CD4-positive, alpha-beta T cell (primary cell): ENCODE data around the gene H3-3A. TPM values are rescaled to one million over a fixed set of nuclear protein-coding genes. Genes with fewer than 3 reads are reported as not detected.

ENCODE experiments used
- ATAC-seq: fragments of 200-7000 bp; cut with Tn5 transposase; one replicate; pipeline ENCODE4 v1.10.0; 2022; ENCODE audit warnings: mild to moderate bottlenecking; ENCODE audit not compliant: poor library complexity
- CTCF ChIA-PET: fragments of 350-600 bp; sonication (Branson Sonifier 250); formaldehyde crosslinking; loops from one replicate; lab custom pipeline; 2021; ENCODE audit warnings: antibody characterized with exemption, inconsistent platforms; lab: Charles Lee
- POLR2A ChIA-PET: fragments of 350-600 bp; sonication (Branson Sonifier 250); formaldehyde crosslinking; loops from one replicate; lab custom pipeline; 2021; ENCODE audit warnings: antibody characterized with exemption, inconsistent platforms; lab: Charles Lee
- DNase-seq, 14 experiments: peaks; one replicate each; pipeline ENCODE4 v3.0.0-alpha.2; 2013 to 2020; ENCODE audit warnings: mixed read lengths in 2 of 14
- H3K27ac ChIP-seq, 2 donors: one replicate each; pipeline versions ENCODE4 v1.5.1 to v1.7.0; 2013; ENCODE audit warnings: low read length in 2 of 2, low read depth in 1 of 2, mild to moderate bottlenecking in 1 of 2
- H3K27me3 ChIP-seq, 2 experiments: 1 replicate in 1 of 2; 2 replicates in 1 of 2; pipeline versions ENCODE4 v1.6.1 to v1.7.0; 2013; ENCODE audit warnings: low read length in 2 of 2, control low read depth in 1 of 2, mild to moderate bottlenecking in 1 of 2, moderate library complexity in 1 of 2; ENCODE audit not compliant: insufficient read depth in 2 of 2, control insufficient read depth in 1 of 2
- H3K36me3 ChIP-seq: one replicate; pipeline ENCODE4 v1.6.1; 2013; ENCODE audit warnings: low read length, control low read depth; ENCODE audit not compliant: insufficient read depth
- H3K4me1 ChIP-seq: one replicate; pipeline ENCODE4 v1.6.1; 2013; ENCODE audit warnings: low read length, control low read depth; ENCODE audit not compliant: insufficient read depth
- H3K4me3 ChIP-seq: one replicate; pipeline ENCODE4 v1.5.1; 2013; ENCODE audit warnings: mild to moderate bottlenecking, low read length, moderate library complexity
- H3K9me3 ChIP-seq, 2 experiments: 1 replicate in 1 of 2; 2 replicates in 1 of 2; pipeline versions ENCODE4 v1.6.1 to v1.7.0; 2013; ENCODE audit warnings: low read length in 2 of 2, mild to moderate bottlenecking in 2 of 2, control low read depth in 1 of 2, moderate library complexity in 1 of 2; ENCODE audit not compliant: control insufficient read depth in 1 of 2, insufficient read depth in 1 of 2
- H3K27ac Mint-ChIP-seq: one replicate; pipeline ENCODE4 v1.8.0; 2020; ENCODE audit warnings: mixed read lengths
- H3K27me3 Mint-ChIP-seq: one replicate; pipeline ENCODE4 v1.8.0; 2021; ENCODE audit warnings: mixed read lengths
- H3K36me3 Mint-ChIP-seq: one replicate; pipeline ENCODE4 v1.8.0; 2021; ENCODE audit warnings: low read depth, mixed read lengths
- H3K4me1 Mint-ChIP-seq: one replicate; pipeline ENCODE4 v1.8.0; 2021; ENCODE audit warnings: low read depth, mixed read lengths
- H3K4me3 Mint-ChIP-seq: one replicate; pipeline ENCODE4 v1.8.0; 2020; ENCODE audit warnings: mild to moderate bottlenecking, mixed read lengths
- H3K9me3 Mint-ChIP-seq: one replicate; pipeline ENCODE4 v1.8.0; 2020; ENCODE audit warnings: mixed read lengths
- CTCF ChIP-seq: fragments of 200-600 bp; IDR thresholded peaks from one replicate; pipeline ENCODE4 v1.8.0; 2022; ENCODE audit warnings: antibody characterized with exemption, mild to moderate bottlenecking
- intact Hi-C, 2 experiments: fragments of 100-400 bp; cut with DNase I in 1 of 2; cut with micrococcal nuclease in 1 of 2; formaldehyde crosslinking; loops; one replicate each; pipeline versions ENCODE4 v1.15.1 to v1.9.0; 2023 to 2025; cut with DNase I, micrococcal nuclease
- total RNA-seq, 174 experiments: library from RNA in 2 of 174; stranded (reverse) in 2 of 174; gene quantifications; one replicate each; pipeline ENCODE4 v1.2.3 and lab custom pipeline; 2021 to 2026

H3-3A gene
- total RNA-seq, 2 experiments from 2014 or later = 372 to 380 TPM

DNA sequence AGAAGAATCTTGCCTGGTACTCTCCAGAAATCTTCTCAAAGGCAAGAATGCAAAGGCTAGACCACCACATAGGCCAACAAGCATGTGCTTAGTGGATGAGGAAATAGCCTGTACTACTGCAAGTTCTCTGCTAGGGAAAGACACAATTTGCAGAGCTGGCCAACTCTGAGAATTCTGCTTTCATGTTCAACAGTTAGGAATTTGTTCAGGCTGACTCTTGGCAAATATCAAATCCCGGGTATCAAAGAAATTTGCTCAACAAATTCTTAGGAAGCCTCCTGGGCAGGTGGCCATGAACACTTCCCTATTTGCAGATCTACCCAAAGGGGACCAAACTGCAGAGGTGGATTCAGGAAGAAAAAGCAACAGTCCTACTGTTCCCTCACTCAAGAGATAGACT is 15.0 kb upstream of the H3-3A start:
- H3K27me3 ChIP-seq = no peaks in the 10 kb centered on the region
- Mint-ChIP-seq H3K27me3 (no peaks in the 10 kb centered on the region), H3K27ac (no peak overlapping the region), H3K9me3 (no peaks in the 10 kb centered on the region), H3K36me3 (no peaks in the 10 kb centered on the region), H3K4me3 (no peak overlapping the region), H3K4me1 (no peaks in the 10 kb centered on the region)
- DNase-seq (no peak), ATAC-seq (no peak)
- ChIA-PET CTCF (no interaction called here), POLR2A (interaction anchor here (0.5 to 1.5 kb wide), 3 partner anchors 15 to 48 kb away, joined by 3 to 4 read pairs (median 4); partner anchors contain the start of gene H3-3A)
- peaks cover 5% of the 10 kb centered on the region for H3K4me1 ChIP-seq
- peaks cover 6% of the 10 kb centered on the region for H3K36me3 ChIP-seq
- H3K27ac ChIP-seq = no peak overlapping the region
- H3K9me3 ChIP-seq = no peaks in the 10 kb centered on the region
- intact Hi-C loops = no loop called here
- H3K4me3 ChIP-seq = no peak overlapping the region
- TF ChIP-seq CTCF = no peak

GRCh38 chr1:226048886-226049285 is 13.6 kb upstream of the H3-3A start:
- DNase-seq = no peak
- CTCF ChIA-PET = no interaction called here
- Mint-ChIP-seq H3K9me3 (no peaks in the 10 kb centered on the region), H3K27me3 (no peaks in the 10 kb centered on the region), H3K4me1 (no peaks in the 10 kb centered on the region), H3K36me3 (no peaks in the 10 kb centered on the region), H3K27ac (no peak overlapping the region), H3K4me3 (no peak overlapping the region)
- ATAC-seq = no peak
- peaks cover 7% of the 10 kb centered on the region for H3K36me3 ChIP-seq
- no peak overlapping the region for H3K27ac ChIP-seq
- H3K4me3 ChIP-seq = no peak overlapping the region
- H3K4me1 ChIP-seq = no peaks in the 10 kb centered on the region
- no peak for TF ChIP-seq CTCF
- POLR2A ChIA-PET = interaction anchor here (1.5 kb wide), 1 partner anchor 14 kb away, joined by 4 read pairs; the partner anchor contains the start of gene H3-3A
- intact Hi-C loops = no loop called here
- H3K9me3 ChIP-seq = no peaks in the 10 kb centered on the region
- H3K27me3 ChIP-seq = no peaks in the 10 kb centered on the region

- Histone ChIP-seq H3K27me3 (no peaks in the 10 kb centered on the region), H3K36me3 (peaks cover 16% of the 10 kb centered on the region), H3K4me1 (no peaks in the 10 kb centered on the region), H3K27ac (no peak overlapping the region), H3K4me3 (no peak overlapping the region), H3K9me3 (no peaks in the 10 kb centered on the region)
- CTCF ChIA-PET = interaction anchor here (1.4 kb wide), 1 partner anchor 15 kb away, joined by 3 read pairs; no protein-coding TSS in a partner anchor
- DNase-seq = no peak
- Mint-ChIP-seq H3K4me1 (no peaks in the 10 kb centered on the region), H3K9me3 (no peaks in the 10 kb centered on the region), H3K36me3 (peaks cover 9% of the 10 kb centered on the region), H3K4me3 (no peak overlapping the region), H3K27me3 (no peaks in the 10 kb centered on the region), H3K27ac (no peak overlapping the region)
- POLR2A ChIA-PET = interaction anchor here (1.2 to 2.1 kb wide), 2 partner anchors 12 to 50 kb away, joined by 8 to 12 read pairs; partner anchors contain the start of genes H3-3A and SDE2
- intact Hi-C loops = no loop called here
- TF ChIP-seq CTCF = no peak
- ATAC-seq = no peak
Observed at GRCh38 chr1:226050133-226050532, 12.4 kb upstream of the H3-3A start.
